ENCODE data around the gene ZNF580.

Gene ZNF580

DNA sequence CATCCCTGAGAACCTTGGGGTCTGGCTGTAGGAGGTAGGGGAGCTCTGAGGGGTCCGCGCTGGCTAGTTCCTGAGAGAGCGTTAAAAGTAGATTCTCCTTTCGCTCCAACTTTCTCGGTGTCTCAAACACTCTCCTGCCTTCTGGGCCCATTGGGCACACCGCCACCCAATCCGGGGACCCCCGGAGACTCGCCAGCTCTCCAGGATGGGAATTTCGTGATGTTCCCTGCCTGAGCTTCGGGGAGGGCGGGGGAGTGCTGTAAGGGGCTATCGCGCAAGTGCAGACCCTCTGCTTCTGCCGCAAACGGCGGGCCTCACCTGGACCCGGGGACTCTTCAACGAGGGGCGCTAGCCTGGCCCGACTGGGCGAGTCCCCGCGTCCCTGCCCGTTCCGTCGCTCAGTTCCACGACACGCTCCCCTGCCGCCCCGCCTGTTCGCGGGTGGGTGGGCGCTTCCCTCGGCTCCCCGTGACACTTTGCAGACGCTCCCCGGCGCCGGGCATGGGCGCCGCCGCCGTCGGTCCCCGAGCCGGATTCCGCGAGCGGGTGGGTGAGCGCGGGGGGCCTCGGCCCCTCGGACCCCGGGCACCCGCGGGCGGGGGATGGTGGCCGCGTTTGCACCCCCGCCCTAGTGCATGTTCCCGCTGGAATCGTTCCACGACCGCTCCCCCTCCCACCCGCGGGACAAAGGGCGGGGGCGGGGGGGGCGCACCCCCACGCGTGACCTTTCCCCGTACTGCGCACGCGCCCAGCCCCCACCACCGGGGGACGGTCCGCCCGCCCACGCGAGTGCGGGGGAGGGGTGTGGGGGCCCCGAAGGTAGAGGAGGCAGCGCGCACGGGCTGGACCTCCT lies 7.2 kb downstream of the ZNF580 start, which contains the start of gene CCDC106:
Gene CCDC106, plus strand, starts transcription at position 481 of the 853 bp plus-strand sequence. CDS start 835 bp downstream, outside the sequence.
- peak; percentile 86 for DNase-seq

DNA sequence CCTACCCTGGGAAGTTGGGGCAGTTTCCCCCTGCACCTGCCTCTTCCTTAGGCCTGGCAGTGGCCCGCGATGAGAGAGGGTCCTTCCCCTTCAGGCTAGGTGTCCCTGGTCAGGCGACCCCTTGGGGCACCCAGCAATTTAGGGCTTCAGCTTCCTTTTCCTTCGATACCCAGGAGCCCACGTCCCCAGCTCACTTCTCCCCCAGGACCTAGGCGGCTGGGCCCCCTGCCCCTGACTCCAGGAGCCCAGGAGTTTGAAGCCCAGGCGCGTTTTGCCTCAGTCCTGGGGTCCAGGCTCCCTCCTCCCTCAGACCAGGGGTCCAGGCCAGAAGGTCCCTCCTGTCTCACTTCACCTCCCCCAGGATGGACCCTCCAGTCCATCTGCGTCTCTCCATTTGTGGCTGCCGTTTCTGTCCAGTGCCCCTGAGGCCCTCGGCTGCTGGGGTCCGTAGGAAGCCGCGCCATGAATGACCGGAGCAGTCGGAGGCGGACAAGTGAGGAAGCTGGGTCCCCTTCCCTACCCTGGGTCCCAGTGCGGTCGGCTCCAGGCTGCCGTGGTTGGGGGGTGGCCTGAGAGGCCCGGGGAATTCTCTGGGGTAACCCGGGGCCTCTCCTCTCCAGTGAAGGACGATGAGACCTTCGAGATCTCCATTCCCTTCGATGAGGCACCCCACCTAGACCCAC lies 7.9 kb downstream of the ZNF580 start:
- peak; percentile 46 for DNase-seq

DNA sequence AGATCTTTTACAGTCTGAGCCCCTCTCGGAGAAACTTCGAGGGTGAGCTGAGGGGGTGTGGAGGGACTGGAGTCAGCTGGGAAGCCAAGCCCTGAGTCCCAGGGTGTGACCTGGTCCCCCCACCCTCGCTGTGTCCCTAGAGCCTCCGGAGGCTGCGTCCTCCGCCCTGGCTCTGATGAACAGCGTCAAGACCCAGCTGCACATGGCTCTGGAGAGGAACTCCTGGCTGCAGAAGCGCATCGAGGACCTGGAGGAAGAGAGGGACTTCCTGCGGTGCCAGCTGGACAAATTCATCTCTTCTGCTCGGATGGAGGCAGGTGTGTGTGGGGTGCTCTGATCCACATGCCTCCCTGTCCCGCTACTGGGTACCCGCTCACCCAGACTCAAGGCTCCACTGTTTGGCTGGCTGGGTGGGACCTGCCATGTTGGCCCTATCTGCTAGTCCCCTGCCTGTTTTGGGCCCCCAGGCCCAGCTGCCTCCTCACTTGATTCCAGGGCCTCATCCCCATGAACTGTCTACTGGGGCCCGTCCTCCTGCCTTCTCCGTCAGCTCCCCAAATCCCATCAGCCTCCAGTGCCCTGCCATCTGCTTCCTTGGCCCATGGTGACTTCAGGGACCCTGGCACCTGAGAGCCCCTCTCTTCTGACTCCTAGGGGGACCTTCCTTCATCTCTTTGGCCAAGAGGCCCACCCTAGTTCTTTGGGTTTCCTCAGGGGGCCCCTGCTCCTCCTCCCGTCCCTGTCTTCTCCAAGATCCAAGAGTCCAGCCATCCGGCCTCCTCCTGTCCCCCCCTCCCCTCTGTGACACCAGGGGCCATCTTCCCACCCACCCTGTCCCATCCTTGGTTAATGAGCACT lies 8.7 kb downstream of the ZNF580 start:
- no peak for DNase-seq

DNA sequence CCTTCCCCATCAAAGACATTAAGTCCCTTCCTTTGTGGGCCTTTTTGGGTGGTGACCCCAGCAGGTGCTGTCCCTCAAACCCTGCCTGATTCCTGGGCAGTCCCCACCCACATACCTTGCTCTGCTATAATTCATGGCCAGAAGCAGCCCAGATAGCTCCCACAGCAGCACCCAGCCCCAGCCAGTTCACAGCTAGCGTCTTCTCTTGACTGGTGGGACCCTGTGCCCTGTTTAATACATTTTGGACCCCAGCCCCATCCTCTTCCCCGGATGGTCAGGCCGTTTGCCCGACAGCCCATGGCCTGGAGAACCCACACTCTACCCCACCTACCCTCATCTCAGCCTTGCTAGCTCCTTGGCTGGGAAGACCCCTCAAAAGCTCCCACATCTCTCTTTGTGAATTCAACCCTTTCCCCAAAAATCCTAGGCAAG lies 9.3 kb downstream of the ZNF580 start:
- no peak for DNase-seq

DNA sequence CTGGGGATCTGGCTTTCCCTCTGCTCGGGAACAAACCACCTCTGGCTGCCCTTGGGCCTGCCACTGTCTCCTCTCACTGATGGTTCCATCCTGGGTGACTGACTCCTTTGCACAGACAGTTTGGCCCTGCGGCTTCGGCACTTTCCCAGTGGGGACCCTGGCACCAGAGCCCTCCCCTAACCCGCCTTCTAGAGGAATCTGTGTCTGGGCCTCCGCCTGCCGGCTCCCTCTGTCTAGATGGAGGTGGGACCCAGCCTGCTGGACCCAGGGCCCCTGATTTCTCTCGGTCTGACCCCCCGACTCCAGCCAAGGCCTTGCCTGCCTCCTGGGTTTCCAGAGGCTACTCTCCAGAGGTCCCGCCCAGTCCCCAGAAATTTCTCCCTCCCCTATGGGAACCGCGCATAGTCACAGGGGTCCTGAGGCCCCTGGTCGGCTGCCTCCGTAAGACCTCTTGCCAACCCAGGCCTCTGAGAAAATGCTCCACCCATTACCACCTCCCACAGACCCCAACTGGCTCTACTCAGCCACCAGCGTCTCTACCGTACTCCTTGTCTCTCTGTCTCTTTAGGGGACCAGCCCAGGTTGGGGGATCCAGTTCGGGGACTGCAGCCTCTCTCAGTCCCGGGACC lies 9.9 kb downstream of the ZNF580 start:
- no peak for DNase-seq

DNA sequence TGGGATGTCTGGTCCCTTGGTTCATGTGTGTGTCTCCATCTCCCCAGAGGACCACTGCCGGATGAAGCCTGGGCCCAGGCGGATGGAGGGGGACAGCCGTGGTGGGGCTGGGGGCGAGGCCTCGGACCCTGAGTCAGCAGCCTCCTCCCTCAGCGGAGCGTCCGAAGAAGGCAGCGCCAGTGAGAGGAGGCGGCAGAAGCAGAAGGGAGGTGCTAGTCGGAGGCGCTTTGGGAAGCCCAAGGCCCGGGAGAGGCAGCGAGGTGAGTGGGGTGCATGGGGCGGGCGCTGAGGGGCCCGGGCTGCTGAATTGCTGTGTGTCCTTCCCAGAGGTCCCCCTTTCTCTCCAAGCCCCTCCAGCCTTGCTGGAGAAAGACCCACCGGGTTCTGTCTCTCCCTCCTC lies 10.4 kb downstream of the ZNF580 start:
- no peak for DNase-seq

DNA sequence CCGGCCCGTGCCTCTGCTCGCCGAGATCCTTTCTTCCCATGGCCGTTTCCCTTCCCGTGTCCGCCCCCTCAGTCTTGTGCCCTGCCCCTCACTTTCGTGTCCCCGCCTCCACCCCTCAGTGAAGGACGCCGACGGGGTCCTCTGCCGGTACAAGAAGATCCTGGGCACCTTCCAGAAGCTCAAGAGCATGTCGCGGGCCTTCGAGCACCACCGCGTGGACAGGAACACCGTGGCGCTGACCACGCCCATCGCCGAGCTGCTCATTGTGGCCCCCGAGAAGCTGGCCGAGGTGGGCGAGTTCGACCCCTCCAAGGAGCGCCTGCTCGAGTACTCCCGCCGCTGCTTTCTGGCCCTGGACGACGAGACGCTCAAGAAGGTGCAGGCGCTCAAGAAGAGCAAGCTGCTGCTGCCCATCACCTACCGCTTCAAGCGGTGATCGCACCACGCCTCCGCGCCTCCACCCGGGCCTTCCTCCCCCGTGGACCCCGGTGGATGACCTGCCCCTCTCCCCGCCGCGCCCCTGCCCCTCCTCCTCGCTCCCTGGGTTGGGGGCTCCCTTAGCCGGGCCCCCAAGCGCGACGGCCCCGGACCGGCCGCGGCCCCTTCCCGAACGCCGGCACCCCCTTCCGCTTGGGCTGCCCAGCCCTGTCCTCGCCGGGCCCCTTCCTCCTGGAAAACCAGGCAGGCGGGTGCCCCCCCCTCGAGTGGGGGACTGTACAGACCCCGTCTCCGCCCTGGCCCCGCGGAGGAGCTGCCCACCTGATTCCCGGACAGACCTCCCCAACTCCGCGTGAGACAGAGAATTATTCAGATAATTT lies 11.7 kb downstream of the ZNF580 start:
- no peak for DNase-seq

DNA sequence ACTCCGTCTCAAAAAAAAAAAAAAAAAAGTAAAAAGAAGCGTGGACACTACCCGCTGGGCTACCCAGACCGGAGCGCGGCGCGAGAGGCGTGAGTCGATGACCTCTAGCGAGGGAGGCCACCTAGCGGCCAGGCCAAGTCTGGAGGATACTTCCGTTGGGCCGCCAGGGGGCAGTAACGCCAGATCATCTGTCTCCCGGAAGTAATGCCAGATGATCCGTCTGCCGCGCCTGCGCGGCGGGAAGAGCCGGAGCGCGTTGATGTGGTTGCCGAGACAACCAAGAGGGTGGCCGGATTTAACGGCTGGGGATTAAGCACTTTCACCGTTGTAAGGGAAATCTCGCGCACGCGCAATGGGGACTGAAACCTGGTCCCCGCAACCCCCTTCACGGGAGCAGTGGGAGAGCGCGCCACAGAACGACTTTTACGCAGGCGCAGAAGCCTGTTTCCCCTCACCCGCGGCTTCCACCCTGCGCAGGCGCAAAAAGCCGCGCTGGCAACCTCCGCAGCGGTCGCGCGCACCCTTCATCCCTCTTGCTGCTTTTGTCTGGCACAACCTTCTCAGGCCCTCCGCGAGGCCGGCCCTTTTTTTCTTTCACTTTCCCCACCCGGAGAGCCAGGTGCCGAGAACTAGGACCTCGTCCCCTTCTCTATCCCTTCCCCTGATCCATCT lies 13.0 kb downstream of the ZNF580 start:
- DNase-seq = peak; percentile 100

DNA sequence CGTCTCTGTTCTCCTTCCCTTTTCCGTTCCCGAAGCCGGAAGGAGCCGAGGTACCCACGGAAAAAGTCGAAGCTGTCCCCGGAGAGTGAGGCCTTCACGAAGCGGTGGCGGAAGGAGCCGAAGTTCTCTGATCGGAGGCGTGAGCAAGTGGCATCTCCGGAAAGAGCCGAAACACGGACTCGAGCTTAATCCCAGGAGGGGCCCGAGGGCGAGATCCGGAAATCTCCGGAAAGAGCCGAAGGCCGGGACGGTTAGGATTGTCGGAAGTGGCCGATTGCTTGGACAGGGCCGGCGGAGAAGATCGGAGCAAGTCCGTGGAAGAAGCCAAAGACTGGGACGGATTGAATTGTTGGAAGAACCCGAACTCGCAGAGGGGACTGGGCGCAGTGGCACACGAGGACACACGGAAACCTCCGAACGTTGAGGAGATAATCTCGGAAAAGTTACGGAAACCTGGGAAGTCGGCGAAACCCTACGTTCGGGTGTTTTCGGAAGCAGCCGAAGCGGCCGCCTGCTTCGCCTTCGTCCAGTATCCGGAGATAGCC lies 13.6 kb downstream of the ZNF580 start:
- DNase-seq = peak; percentile 99

DNA sequence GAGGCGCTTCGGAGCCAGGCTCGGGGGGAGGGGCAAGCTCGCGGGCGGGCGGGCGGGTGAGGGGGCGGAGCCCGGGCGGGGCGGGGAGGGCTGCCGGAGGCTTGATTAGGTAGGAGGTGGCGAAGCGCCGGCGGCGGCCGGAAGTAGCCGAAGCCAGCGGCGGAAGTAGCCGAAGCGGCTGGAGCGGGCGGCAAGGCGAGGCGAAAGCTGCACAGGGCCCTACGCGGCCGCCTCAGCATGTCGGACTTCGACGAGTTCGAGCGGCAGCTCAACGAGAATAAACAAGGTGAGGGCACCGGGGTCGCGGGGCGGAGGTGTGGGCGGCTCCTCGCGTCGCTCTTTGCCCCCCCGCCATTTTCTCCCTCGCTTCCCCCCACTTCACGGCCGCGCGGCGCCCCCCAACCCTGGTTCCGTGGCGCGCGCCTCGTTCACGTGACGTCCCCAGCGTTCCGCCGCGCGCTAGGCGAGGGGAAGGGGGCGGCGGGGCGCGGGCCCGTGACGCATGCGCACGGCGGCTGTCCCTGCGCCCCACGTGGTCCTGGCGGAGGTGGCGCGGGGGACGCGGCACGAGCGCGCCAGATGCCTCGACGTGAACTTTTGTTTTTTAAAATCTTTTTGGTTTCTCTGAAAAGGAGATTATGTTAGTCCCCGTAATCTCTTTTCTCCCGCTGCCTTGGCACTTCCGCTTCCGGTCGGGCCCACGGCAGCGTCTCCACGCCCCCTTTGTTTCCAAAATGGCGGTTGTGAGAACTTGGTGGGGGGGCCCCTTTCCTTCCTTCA lies 14.3 kb downstream of the ZNF580 start, which contains the start of gene U2AF2:
Gene U2AF2, plus strand, starts transcription at position 168 of the 780 bp plus-strand sequence. Its CDS starts 70 bp downstream, at position 238.
- peak; percentile 95 for DNase-seq

DNA sequence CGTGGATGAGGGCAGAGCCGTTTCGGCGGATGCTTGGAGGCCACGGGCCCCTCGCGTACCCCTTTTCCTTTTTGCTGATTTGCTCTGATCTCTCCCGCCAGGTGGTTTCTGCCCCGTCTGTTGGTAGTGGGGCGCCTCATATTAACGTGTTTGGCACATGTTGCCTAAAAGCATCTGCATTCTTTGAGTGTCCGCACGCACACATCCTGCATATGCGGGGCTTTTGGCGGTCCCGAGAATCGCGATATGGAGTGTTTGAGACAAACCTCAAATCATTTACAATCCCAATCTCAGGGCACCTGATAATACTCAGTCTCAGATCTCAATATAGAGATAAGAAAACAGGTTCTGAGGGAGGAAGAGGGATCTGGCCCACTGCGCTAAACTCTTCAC lies 14.8 kb downstream of the ZNF580 start:
- DNase-seq = no peak

DNA sequence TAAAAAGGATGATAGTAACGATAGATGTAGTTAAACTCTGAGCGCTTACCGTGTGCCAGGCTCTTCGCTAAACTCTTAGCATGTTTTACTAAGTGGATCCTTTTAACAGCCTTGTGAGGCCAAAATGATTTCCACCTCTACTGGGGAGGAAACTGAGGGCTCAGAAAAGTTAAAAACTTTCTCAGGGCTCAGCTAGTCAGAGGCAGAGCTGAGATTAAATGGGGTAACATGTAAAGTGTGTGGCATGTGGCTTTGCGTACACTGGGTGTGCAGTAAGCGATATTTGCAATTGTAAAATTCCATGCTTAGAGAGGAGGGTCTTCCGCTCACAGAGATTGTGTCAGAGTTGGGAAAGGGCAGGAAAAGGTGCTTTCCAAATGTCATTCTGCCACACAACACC lies 15.8 kb downstream of the ZNF580 start:
- DNase-seq = no peak

DNA sequence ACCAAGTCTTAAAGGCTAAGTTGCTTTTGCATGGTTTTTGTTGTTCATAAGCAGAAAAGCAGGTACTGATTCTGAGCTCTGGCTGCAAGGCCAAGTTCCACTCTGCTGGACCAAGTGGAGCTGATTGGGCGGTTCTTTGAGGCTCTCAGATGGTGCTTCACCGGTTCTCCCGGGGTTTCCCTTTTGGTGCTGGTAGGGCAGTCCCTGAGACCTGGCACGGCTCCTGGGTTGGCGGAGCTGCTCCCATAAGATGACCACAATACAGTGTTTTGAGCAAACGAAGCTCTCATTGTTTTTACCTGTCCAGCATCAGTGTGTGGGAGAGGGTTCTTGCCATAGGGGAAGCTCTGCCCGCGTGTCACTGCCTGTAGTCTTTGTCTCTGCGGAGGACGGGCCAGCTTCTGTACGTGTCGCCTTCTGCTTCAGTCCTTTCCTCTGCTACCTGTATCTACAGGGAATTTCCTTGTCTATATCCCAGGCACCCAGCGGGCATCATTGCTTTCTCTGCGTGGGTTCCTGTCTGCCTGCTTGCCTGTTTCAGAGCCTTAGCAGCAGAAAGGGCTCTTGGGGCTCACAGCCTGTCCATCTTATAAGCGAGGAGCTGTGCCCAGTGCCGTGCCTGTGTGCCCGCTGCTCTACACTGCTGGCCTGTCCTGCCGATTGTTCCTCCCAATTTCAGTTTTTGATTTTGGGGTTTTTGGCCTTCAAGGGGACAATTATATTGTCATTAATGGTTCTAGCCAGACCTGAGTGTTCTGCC lies 16.4 kb downstream of the ZNF580 start:
- DNase-seq = no peak

DNA sequence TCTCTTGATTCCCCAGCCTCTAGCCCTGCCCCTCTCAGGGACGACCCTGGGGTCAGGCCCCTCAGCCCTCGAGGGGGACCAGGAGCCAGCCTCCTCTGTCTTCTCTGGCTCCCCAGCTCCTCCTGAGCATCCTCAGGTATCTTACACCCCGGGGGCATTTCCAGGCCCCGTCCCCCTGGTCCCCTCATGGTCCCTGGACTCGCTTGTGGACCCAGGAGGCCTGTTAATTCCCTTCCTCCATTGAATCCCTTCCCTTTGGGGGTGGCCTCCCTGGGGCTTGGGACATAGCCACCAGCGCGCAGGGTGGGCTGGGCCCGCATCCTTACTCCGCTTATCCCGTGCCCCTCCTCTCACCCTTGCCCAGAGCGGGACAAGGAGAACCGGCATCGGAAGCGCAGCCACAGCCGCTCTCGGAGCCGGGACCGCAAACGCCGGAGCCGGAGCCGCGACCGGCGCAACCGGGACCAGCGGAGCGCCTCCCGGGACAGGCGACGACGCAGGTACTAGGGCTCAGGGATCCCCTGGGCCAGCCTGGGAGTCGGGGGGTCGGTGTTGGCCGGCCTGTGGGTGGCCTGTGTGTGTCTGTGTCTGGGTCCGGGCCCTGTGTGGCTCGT lies 18.2 kb downstream of the ZNF580 start:
- no peak for DNase-seq

DNA sequence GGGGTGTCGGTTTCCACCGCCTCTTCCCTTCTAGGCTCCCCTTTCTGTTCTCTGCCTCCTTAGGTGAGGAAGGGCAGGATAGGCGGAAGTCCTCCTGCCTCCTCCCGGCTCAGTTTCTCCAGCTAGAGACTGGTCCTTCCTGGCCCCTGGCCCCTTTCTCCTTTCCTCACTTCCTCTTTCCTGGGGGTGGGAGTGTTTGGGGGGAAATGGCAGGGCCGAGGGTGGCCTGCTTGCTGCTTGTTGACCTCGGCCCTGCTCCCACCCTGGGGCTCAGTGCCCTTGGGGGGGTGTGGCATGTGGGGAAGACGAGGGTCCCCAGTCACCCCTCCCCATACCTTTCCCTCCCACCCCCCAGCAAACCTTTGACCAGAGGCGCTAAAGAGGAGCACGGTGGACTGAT lies 19.0 kb downstream of the ZNF580 start:
- no peak for DNase-seq

DNA sequence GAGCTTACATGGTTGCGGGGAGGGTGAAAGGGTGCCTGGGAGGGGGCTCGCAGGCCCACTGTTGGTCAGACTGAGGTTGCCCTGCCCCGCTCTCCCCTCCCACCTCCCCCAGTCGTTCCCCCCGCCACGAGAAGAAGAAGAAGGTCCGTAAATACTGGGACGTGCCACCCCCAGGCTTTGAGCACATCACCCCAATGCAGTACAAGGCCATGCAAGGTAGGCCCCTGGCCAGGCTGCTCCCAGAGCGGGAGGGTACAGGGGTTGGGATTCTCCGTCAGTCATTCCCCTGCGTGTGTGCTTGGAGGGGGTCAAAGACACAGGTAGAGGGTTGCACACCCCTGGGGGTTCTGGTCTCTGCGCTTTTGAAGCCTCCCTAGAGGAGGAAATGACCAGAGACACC lies 19.6 kb downstream of the ZNF580 start:
- DNase-seq = no peak

DNA sequence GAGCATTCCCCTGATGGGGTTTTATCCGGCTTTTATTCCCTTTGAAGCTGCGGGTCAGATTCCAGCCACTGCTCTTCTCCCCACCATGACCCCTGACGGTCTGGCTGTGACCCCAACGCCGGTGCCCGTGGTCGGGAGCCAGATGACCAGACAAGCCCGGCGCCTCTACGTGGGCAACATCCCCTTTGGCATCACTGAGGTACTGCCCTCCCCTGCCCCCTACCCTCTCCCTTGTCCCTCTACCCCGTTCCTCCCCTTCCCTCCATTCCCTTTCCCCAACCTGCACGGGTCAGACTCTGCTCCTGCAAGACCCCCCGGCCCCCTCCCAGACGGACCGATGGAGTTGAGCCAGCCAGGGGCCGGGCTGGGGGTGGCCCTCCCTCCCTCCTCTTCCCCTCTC lies 20.2 kb downstream of the ZNF580 start:
- DNase-seq = no peak

DNA sequence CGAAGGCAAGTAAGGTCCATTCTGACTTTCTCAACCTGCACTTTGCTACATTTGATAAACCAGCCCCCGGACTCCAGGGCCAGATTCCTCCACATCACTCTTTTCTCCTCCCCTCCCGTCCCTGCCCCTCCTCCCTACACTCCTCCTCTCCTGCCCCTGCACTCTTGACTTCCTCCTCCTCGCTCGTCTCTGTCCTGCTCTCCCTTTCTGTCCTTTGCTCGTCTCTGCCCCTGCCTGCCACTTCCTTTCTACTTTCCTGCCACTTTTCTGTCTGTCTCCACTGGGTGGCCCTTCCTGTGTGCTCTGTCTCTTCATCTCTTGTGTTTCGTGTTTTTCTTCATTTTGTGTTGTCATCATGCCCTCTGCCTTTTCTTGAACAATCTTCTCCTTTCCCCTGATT lies 21.0 kb downstream of the ZNF580 start:
- no peak for DNase-seq
